HG02759 (cell line): ENCODE measurements around the gene GSTA4.
"Not testable (repeated sequence)": the region's sequence is repeated elsewhere in the genome, so short reads cannot be mapped to it uniquely, and the experiment has no call there.

Experiments
- ATAC-seq: cut with Tn5 transposase; IDR thresholded peaks from one replicate; pipeline ENCODE4 v1.9.1; 2021; ENCODE audit warnings: mild to moderate bottlenecking, moderate library complexity; ENCODE audit not compliant: unreplicated experiment

GSTA4 gene

DNA sequence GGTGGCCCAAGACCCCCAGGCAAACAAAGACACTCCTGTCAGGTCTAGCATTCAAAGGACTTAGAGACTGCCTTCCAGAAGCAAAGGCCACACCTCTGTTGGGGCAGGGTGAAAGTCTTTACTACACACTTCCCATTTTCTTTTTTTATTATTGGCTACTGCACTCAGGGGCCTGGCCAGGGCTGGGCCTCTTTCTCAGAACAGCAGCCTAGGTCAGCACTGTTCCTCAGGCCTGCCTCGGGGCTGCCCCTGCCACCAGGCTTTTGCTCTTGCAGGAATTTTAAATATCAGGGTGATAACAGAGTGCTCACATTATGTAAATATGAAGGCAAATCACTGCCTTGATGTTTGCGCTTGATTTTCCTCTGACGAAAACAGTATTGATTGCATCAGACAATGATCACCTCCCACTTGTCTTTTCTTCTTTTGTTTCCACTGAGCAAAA, 18.5 kb downstream of the GSTA4 start:
- peak; percentile 48 for ATAC-seq

DNA sequence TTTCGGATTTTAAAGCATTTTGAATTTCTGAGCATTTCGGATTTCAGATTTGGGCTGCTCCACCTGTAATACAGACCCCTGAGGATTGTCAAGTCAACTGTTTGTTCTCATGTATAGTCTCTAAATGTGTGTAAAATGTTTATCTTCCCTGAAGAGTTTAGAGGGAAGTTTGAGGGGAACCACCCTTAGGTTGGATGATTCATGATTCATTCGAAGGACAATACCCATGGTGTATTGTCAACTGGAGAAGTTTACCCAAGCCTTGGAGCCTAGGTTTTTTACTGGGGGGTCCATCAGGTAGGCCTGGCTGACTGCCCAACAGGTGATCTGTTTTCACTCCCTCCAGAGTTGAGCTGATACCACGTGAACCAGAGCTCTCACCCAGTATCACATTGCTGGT, 18.9 kb downstream of the GSTA4 start:
- no peak for ATAC-seq

DNA sequence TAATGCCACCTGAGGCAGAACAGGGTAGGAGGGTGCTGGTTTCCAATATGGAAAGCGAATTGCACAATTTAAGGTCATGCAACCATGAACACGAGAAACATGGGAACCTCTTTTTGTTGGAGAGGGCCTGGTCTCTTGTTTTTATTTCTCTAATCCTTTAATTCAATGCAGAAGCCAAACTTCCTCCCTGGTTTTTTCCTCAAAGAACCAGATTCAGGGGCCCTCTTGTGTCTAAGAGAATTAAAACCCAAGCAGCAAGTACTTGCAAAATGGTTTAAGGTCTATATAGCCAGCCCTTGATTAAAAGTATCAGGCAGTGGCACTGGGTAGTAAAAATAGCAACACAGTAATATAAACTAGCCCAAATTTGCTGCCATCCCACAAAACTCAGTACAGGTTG, 19.5 kb downstream of the GSTA4 start:
- ATAC-seq, result no peak

DNA sequence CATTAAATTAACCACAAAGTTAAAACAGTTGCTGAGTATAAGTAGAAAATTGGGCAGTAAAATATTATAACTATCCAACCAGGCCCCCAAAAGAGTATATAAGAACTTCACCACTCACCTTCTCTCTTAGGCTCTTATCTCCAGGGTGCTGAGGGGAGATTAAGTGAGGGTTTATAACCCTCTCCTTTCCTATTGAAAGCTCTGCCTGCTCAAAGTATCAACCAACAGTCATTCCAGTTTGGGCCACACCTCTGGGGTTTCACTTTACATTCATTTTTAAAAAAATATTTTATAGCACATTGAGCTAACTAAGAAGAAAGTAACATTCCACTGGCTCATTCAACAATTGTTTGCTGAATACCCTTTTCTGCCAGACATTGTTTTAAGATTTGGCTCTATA, 22.1 kb downstream of the GSTA4 start:
- ATAC-seq, result no peak

DNA sequence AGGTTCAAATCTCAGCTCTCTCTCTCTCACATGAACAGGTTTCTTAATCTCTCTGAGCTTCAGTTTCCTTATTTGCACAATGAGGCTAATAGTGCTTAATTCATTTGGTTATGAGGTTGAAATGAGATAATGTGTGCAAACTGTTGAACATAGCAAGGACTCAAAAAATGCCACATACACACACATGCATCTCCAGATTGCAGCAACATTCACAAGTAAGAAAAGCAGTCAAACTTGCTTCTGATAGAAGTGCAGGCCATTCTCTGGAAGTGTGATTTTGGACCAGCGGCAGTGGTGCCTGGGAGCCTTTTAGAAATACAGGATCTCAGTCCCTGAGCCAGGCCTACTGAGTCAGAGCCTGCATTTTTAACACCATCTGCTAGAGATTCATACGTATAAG, 25.7 kb downstream of the GSTA4 start:
- no peak for ATAC-seq

DNA sequence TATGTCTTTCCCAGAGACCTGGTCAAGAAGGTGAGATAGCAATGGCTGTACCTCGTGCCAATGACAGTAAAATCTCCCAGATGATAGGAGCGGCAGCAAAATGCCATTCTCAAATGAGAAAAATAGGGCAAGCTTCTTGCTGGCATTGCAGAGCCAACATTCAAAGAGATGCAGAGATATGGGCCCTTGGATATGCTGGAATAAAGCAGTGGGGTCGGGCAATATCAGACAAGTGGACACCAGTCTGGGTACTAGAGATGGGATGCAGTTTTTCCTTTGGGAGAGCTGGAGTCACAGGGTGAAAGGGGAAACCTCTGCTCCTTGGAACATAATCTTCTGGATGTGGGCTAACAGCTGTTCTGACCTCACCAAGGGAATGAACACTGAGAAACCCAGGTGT, 29.0 kb downstream of the GSTA4 start:
- no peak for ATAC-seq

DNA sequence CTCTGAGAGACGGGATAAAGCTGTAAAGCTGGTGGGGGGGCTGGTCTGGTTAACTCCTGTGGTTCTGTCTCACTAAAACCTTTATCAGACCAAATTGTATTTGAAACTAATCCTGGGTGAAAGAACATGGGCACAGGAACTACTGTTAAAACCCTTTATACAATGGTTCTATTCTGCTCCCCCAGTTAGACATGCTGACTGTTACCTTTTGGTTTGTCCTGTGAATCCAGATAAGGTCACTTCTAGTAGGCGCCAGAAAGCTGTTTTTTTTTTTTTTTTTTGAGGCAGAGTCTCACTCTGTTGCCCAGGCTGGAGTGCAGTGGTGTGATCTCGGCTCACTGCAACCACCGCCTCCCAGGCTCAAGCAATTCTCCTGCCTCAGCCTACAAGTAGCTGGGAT, 29.7 kb downstream of the GSTA4 start:
- no peak for ATAC-seq

DNA sequence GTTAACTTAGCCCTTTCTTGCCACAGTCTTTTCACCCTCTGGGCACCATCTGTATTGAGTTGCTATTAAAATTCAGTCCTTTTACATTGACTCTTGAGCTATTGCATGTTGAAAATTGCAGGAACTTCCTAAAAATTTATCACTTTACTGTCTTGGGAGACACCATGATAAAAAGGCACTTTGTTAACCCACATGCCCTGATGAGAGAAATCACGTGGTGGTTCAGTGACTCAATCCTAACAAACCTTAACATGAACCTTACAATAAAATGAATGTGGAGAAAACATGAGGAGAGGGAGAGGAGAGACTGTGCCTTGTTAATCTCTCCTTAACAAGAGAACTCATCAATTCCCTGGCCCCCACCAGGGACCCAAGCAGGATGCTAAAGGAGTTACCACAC, 30.8 kb downstream of the GSTA4 start:
- ATAC-seq, result no peak

DNA sequence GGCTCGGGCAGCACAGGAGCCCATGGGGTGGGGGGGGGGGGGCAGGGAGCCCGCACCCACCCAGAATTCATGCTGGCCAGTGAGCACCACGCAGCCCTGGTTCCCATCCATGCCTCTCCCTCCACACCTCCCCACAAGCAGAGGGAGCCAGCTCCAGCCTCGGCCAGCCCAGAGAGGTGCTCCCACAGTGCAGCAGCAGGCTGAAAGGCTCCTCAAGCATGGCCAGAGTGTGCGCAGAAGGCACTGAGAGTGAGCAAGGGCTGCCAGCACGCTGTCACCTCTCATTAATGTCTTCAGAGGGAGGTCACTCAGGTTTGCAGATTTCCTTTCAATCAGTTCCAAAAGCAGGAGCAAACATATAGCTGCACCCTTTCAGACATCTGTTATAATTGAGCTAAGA, 32.4 kb downstream of the GSTA4 start:
- no peak for ATAC-seq

DNA sequence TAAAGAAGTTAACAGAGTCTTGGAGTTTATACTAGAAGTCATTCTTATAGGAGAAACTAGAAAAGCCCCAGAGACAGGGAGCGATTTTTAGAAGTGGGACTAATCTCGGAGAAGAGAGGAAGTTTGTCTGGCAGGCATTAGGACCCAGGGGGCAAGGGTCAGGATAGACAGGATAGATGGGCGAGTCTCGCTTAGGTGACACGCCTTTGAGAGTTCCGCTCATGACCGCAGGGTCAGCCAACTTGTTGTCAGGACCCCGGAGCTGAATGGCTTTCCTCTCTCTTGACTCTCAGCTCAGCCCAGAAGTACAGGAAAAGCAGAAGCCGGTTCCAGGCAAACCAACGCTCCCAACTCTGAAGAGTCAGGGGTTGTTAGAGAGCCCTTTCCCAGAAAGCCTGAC, 34.1 kb downstream of the GSTA4 start:
- ATAC-seq, result not testable (repeated sequence)

DNA sequence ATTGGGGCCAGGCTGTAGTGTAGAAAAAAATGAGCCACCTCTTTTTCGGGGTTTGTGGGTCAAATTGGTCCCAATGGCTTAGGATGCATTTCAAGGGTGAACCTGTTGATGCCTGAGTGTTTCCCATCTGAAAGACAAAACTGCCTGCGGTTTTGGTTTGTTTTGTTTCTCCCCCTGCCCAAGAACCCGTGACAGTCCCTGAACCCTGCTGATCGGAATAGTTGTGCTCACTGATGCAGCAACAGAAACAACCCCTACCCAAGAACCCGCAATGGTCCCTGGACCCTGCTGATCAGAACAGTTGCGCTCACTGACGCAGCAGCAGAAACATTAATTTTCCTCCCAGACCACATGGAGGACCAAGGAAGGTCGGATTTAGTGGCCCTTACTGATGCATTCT, 34.9 kb downstream of the GSTA4 start:
- ATAC-seq, result not testable (repeated sequence)

DNA sequence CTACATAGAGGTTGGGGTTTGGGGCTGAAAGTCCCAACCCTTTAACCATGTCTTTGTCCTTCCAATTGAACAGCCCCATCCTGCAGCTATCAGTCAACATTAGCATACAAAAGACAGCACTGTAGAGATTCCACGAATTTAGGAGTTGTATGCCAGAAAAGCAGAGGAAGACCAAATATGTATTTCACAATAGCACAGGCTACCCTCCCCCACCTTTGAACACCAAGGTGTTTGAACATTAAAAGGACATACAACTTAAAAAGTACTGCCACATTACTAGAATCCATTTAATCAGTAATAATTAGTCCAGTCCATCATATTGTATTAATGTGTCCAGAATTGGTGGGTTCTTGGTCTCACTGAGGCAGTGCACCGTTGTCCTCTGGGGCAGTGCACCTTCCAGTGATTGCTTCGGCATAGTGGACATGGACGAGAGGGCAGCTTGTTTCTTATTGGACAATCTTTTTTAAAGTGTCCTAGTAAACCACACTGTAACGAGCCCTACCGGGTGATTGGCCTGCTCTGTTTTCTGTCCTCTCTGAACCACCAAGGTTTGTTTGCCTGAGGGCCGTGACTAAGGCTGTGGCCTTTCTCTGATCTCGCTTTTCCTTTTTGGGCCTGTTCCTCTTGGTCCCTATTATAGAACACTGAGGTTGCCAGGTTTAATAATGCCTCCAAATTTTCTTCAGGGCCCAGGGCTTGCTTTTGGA, 36.4 kb downstream of the GSTA4 start:
- no peak for ATAC-seq

DNA sequence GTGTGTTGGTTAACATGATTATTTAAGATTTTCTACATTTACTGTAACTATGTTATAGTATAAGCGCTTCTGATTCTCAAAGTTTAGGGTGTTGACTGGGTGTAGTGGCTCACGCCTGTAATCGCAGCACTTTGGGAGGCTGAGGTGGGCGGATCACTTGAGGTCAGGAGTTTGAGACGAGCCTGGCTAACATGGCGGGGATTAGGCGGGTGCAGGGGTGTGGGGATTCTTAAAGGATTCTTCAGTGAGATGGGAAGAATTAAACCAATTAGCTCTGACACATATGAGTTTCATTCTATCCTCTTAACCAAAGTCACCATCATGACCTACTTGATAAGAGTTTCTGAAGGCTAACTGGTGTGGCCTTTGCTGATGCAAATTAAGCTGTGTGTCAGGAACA, 39.2 kb downstream of the GSTA4 start:
- ATAC-seq, result no peak

DNA sequence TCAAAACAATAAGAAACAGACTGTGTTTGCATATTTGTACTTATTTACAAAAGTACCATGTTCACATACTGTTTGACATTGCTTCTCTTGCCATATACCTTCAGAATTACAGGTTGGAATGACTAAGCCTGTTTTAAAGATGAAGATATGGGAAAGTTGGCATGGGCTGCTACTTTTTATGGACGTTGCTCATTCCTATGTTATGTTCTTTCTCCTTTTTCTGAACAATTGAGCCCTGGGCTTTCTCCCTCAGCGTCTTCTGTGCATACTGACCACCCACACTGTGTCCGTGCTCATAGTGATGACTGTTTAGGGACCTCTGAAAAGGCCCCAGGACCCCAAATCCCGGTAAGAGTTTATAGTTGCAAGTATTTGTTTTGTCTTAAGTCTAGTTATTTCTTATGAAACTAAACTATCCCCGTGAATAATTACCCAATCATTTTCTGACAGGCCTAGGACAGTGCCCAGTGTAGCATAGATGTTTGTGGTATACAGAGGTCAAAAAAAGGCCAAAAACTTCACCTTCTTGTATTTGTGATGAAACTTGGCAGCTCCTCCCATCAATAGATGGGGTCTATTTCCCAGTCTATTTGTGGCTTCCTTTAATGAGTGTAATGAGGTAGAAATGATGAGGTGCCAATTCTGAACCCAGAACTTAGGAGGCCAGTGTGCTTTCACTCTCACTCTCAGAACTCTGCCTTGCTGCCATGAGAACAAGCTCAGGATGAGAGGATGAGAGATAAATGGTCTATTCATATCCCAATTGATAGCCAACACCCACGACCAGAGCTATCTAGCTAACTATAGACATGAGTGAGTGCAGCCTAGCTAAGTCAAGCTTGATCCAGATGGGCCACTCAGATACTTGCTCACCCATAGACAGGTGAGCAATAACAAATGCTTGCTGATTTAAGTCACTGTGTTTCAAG, 40.9 kb downstream of the GSTA4 start:
- ATAC-seq, result no peak

DNA sequence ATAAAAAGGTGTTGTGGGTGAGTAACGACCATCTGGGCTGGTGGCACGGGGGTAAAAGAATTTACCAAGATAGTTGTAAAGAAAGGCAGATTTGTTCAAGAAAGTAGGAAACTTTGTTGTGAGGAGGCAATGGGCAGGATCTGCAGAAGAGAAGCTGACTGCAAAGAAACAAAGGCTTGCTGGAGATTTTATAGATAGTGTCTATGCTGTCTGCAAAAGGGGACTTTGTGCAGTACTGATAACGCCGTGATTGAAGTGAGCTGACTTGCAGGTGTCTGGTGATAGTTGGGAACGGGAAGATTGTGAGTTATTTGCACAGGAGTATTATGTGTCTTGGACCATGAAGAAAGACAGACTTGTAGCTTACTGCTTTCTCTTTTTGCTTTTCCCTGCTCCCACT, 48.8 kb downstream of the GSTA4 start:
- no peak for ATAC-seq

DNA sequence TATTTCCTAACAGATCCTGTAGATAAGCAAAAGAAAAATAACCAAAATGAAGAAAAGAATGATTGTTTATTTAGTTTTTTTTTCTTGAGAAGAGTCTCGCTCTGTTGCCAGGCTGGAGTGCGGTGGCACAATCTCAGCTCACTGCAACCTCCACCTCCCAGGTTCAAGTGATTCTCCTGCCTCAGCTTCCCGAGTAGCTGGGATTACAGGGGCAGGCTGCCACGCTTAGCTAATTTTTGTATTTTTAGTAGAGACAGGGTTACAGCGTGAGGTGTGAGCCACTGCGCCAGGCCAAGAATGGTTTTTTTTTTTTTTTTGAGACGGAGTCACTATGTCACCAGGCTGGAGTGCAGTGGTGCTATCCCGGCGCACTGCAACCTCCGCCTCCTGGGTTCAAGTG, 52.3 kb downstream of the GSTA4 start:
- ATAC-seq, result not testable (repeated sequence)

DNA sequence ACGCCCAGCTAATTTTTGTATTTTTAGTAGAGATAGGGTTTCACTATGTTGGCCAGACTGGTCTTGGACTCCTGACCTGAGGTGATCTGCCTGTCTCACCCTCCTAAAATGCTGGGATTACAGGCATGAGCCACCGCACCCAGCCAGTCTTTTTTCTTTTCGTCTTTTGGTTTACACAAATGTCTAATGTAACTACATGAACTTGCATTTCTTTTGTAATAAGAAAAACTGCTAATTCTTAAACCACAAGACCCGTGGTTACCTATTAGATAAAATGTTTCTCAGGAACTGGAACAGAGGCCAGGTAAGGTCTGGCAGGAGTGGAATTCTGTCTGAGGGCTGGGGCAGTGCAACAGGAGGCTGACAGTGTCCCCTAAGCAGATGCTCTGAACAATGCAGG, 52.9 kb downstream of the GSTA4 start:
- no peak for ATAC-seq

DNA sequence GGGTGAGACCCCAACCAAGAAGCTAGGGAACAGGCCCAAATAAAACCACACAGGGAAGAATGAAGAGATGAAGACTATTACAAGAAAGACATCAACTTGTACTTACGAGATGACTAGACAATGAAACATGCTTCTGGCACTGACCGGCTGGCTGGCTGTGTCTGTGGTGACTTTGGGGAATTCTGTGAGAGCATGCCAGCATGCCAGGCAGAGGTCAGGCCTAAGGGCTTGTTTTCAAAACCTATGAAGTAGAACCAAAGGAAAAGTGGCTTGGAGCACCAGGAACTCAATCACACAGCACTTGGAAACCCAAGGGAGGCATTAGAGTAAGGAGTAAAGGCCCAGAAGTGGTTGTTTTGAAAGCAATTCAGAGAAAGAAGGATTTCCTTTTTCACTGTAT, 57.2 kb downstream of the GSTA4 start:
- ATAC-seq, result no peak

DNA sequence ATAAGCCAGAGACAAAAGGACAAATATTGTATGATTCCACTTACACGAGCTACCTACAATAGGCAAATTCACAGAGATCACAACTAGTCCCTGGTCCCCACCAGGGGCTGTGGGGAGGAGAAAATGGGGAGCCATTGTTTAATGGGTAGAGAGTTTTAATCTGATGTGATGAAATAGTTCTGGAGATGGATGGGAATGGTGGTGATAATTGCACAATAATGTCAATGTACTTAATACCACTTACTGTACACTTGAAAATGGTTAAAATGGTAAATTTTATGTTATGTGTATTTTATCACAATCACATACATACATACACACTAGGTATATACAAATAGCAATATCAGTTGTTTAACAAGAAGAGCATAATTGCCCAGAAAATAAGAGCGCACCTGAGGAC, 61.3 kb downstream of the GSTA4 start:
- ATAC-seq, result no peak

DNA sequence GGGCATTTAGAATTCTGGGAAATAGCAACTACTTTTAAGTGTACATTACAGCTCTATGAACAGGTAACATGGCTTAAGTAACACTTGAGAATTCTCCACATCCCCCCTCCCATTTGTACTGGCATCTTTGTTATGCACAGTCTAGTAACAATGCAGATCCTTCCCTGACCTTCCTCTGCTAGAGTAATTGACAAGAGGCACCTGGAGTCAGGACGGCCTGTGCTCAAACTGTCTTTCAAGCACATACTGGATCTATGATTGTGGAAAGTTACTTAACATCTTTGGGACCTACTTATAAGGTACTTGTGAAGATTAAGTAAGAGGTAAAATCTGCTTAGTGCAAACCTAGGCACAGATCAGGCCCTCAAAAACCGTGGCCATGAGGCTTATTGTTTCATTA, 63.7 kb downstream of the GSTA4 start:
- ATAC-seq, result no peak

DNA sequence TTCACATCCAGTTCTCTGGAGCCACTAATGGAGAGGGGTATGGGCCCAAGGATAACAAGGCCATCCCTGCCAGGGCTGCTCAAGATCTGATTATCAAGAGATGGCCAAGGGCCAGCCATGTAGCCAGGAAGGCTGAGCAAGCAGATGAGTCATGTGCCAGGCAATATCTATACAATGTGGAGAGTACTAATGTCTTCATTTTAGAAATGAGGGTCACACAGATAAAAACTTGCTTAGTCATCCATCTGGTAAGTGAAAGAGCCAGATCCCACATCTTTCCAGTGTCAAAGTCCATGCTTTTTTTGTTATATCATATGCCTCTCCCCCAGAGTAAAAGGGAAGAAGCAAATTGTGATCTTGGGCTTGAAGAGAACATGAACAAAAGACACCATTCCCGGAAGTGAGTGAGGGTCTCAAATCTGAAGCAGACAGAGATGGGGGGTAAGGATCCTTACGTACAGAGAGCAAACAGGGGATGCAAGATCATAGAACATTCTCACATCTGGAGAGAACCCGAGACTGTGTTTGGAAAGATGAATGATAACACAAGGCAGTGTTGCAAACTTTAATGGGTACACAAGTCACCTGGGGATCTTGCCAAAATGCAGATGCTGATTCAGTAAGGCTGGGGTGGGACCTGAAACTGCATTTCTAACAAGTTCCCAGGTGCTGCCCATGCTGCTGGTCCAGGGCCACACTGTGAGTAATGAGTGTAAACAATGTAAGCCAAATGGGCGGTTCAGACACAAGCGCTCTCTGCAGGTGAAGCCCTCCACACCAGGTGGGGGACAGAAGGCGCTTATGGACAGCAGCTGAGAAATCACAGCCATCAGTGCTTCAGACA, 65.5 kb downstream of the GSTA4 start:
- no peak for ATAC-seq
